Glutamatergic neuron (in vitro differentiated cells): ENCODE data around the gene PMVK. TPM values are rescaled to one million over a fixed set of nuclear protein-coding genes. Genes with fewer than 3 reads are reported as not detected.
"Not testable (repeated sequence)": the region's sequence is repeated elsewhere in the genome, so short reads cannot be mapped to it uniquely, and the experiment has no call there.

Experiments
- DNase-seq: peaks from one replicate; pipeline ENCODE4 v3.0.0; 2022
- H3K27ac Mint-ChIP-seq: one replicate; pipeline ENCODE4 v1.8.0; 2020; ENCODE audit warnings: mild to moderate bottlenecking, mixed read lengths, inconsistent platforms; ENCODE audit not compliant: unreplicated experiment
- H3K27me3 Mint-ChIP-seq: one replicate; pipeline ENCODE4 v1.8.0; 2020; ENCODE audit warnings: mild to moderate bottlenecking, moderate library complexity, mixed read lengths, inconsistent platforms; ENCODE audit not compliant: unreplicated experiment
- H3K36me3 Mint-ChIP-seq: one replicate; pipeline ENCODE4 v1.8.0; 2020; ENCODE audit warnings: mild to moderate bottlenecking, mixed read lengths, inconsistent platforms; ENCODE audit not compliant: unreplicated experiment
- H3K4me1 Mint-ChIP-seq: one replicate; pipeline ENCODE4 v1.8.0; 2020; ENCODE audit warnings: mild to moderate bottlenecking, low read depth, mixed read lengths, inconsistent platforms; ENCODE audit not compliant: unreplicated experiment
- H3K4me3 Mint-ChIP-seq: one replicate; pipeline ENCODE4 v1.8.0; 2020; ENCODE audit warnings: mild to moderate bottlenecking, mixed read lengths, inconsistent platforms; ENCODE audit not compliant: unreplicated experiment
- H3K9me3 Mint-ChIP-seq: one replicate; pipeline ENCODE4 v1.8.0; 2020; ENCODE audit warnings: mild to moderate bottlenecking, moderate library complexity, mixed read lengths, inconsistent platforms; ENCODE audit not compliant: unreplicated experiment
- total RNA-seq: library from RNA; stranded (reverse); fragmentation: NEBNext Ultra II Directional; extraction: Animal tissue kit (Norgen Biotek cat#: 25700); gene quantifications from one replicate; pipeline ENCODE4 v1.2.1, GENCODE V29; 2021; ENCODE audit not compliant: unreplicated experiment
- TF ChIP-seq, protein P1 (sequence below): fragments of 200-600 bp; sonication (generic); IDR thresholded peaks from one replicate; pipeline ENCODE4 v1.5.0; 2021; ENCODE audit not compliant: partially characterized antibody, unreplicated experiment

Gene PMVK
- total RNA-seq, 1 donor from 2014 or later: 30.7 TPM

DNA sequence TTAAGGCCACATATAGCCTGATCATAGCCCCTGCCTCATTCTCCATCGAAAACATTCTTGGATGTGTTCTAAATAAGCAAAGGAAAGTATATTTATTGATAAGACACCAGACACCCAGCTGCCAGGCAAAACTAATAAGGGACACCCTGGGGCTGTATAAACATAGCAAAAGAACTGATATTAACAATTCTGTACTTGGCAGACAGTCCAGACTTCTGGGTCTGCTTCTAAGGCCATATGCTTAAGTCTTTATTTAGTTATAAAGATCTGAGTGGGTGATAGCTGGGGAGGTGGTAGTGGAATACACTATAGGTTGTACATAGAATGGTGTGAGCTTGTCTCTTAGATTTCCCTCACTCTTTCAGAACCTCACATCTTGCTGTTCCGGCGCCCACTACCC lies 41.8 kb upstream of the PMVK start:
- Mint-ChIP-seq H3K36me3 (no peaks in the 10 kb centered on the region), H3K4me3 (no peak overlapping the region), H3K27me3 (no peaks in the 10 kb centered on the region), H3K4me1 (no peaks in the 10 kb centered on the region), H3K27ac (no peak overlapping the region), H3K9me3 (no peaks in the 10 kb centered on the region)
- TF ChIP-seq, protein P1, sequence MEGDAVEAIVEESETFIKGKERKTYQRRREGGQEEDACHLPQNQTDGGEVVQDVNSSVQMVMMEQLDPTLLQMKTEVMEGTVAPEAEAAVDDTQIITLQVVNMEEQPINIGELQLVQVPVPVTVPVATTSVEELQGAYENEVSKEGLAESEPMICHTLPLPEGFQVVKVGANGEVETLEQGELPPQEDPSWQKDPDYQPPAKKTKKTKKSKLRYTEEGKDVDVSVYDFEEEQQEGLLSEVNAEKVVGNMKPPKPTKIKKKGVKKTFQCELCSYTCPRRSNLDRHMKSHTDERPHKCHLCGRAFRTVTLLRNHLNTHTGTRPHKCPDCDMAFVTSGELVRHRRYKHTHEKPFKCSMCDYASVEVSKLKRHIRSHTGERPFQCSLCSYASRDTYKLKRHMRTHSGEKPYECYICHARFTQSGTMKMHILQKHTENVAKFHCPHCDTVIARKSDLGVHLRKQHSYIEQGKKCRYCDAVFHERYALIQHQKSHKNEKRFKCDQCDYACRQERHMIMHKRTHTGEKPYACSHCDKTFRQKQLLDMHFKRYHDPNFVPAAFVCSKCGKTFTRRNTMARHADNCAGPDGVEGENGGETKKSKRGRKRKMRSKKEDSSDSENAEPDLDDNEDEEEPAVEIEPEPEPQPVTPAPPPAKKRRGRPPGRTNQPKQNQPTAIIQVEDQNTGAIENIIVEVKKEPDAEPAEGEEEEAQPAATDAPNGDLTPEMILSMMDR: no peak
- no peak for DNase-seq

GRCh38 chr1:154977762-154978161 lies 41.2 kb upstream of the PMVK start:
- H3K4me3 Mint-ChIP-seq, DNase-seq, H3K27me3 Mint-ChIP-seq, H3K36me3 Mint-ChIP-seq, H3K4me1 Mint-ChIP-seq, H3K9me3 Mint-ChIP-seq: not testable (repeated sequence)
- peak overlapping the region; percentile 37 for H3K27ac Mint-ChIP-seq

DNA sequence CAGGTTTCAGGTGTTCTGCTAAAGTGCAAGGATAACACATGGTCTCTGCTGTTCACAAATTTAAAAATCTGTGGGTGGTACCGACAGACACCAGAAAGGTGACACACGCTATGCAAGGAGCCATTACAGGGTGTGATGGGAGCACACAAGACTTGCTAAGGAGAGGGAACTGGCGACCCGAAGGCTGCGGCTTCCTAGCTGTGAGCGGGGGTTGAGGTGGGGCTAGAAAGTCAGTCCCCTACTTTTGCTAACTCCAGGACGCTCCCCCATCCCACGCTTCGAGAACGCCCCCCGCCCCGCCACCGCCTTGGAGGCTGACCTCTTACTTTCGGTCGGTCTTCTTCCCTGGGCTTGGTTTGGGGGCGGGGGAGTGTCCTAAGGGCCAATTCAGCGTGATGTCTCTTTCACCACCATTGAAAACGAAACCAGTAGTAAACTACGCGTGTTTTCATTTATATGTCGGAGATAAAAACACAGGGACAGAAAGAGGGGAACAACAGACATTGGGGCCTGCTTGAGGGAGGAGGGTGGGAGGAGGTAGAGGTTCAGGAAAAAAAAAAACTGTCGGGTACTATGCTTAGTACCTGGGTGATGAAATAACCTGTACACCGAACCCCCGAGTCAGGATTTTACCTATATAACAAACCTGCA lies 39.0 kb upstream of the PMVK start:
- H3K4me1 Mint-ChIP-seq: peaks cover 19% of the 10 kb centered on the region
- peaks cover 2% of the 10 kb centered on the region for H3K9me3 Mint-ChIP-seq
- no peak overlapping the region for H3K27ac Mint-ChIP-seq
- peaks cover 2% of the 10 kb centered on the region for H3K27me3 Mint-ChIP-seq
- TF ChIP-seq, protein P1: no peak
- H3K4me3 Mint-ChIP-seq: no peak overlapping the region
- H3K36me3 Mint-ChIP-seq: no peaks in the 10 kb centered on the region
- peak; percentile 50 for DNase-seq

- peak; percentile 96 for DNase-seq
- H3K4me1 Mint-ChIP-seq: peaks cover 19% of the 10 kb centered on the region
- peaks cover 2% of the 10 kb centered on the region for H3K9me3 Mint-ChIP-seq
- TF ChIP-seq, protein P1: no peak
- no peak overlapping the region for H3K27ac Mint-ChIP-seq
- H3K4me3 Mint-ChIP-seq: no peak overlapping the region
- peaks cover 2% of the 10 kb centered on the region for H3K27me3 Mint-ChIP-seq
- H3K36me3 Mint-ChIP-seq: no peaks in the 10 kb centered on the region
Observed at GRCh38 chr1:154974808-154975408, 38.4 kb upstream of the PMVK start.

GRCh38 chr1:154974102-154974807 lies 37.7 kb upstream of the PMVK start, which contains the start of gene CKS1B:
CKS1B (plus strand) TSS chr1:154974681; CDS start chr1:154974746, 65 bp downstream.
- H3K36me3 Mint-ChIP-seq: no peaks in the 10 kb centered on the region
- H3K9me3 Mint-ChIP-seq: peaks cover 2% of the 10 kb centered on the region
- peaks cover 6% of the 10 kb centered on the region for H3K27me3 Mint-ChIP-seq
- no peak within 1 kb of the TSS for H3K27ac Mint-ChIP-seq
- no peak within 1 kb of the TSS for H3K4me3 Mint-ChIP-seq
- DNase-seq: peak; percentile 94
- peaks cover 22% of the 10 kb centered on the region for H3K4me1 Mint-ChIP-seq
- TF ChIP-seq, protein P1: no peak
